ENCODE measurements around the gene SMTN. TPM values are rescaled to one million over a fixed set of nuclear protein-coding genes. Genes with fewer than 3 reads are reported as not detected.
A peak's percentile ranks its signal among the peaks of the same experiment; 100 is the strongest.

The SMTN gene
- total RNA-seq, 1 donor from 2014 or later, result 51.7 TPM

DNA sequence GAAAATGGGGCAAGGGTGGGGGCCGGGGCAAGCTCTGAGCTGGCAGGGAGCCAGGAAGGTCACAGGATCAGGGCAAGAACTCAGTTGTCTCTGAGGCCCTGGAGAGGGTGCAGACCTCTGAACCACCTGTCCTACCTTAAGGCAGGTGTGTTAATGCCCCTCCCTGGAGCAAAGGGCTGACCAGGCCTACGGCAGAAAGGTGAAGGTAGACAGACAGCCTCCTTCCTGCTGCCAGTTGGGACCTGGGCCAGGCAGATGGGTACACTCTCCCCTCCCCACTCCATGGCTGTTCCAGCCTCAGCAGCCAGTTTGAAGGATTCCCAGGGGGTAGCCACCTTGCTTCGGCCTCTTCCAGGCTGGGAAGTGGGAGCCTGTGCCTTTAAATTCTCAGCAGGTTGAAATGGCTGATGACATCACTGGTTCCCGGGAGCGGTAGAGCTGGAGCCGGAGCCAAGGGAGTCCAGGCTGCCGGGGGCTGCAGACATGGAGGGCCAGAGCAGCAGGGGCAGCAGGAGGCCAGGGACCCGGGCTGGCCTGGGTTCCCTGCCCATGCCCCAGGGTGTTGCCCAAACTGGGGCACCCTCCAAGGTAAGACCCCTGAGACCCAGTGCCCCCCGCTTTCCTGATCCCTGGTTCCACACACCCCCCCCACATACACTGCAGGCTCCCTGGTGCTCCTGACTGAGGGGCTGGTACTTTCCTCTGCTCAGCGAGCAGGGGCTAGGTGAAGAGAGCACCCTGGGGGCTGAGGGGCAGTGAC, 41.6 kb downstream of the SMTN start, which contains the start of gene INPP5J:
INPP5J (plus strand) TSS at position 435 of the 760 bp plus-strand sequence; CDS start at position 484, 49 bp downstream.
- TF ChIP-seq, protein P1, sequence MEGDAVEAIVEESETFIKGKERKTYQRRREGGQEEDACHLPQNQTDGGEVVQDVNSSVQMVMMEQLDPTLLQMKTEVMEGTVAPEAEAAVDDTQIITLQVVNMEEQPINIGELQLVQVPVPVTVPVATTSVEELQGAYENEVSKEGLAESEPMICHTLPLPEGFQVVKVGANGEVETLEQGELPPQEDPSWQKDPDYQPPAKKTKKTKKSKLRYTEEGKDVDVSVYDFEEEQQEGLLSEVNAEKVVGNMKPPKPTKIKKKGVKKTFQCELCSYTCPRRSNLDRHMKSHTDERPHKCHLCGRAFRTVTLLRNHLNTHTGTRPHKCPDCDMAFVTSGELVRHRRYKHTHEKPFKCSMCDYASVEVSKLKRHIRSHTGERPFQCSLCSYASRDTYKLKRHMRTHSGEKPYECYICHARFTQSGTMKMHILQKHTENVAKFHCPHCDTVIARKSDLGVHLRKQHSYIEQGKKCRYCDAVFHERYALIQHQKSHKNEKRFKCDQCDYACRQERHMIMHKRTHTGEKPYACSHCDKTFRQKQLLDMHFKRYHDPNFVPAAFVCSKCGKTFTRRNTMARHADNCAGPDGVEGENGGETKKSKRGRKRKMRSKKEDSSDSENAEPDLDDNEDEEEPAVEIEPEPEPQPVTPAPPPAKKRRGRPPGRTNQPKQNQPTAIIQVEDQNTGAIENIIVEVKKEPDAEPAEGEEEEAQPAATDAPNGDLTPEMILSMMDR (IDR thresholded peaks at IDR 0.05; ENCODE audit: insufficient read depth, low read length, poor library complexity, severe bottlenecking), result no peak
- no peak for DNase-seq (ENCODE audit: low read depth)
- H3K36me3 ChIP-seq (ENCODE audit: control insufficient read depth, insufficient read depth, low read length), result no peaks in the 10 kb centered on the region
- no peaks in the 10 kb centered on the region for H3K27me3 ChIP-seq (ENCODE audit: control insufficient read depth, insufficient read depth, low read length)
- peak within 1 kb of the TSS; percentile 53 for H3K4me3 ChIP-seq (ENCODE audit: low read depth, low read length)

DNA sequence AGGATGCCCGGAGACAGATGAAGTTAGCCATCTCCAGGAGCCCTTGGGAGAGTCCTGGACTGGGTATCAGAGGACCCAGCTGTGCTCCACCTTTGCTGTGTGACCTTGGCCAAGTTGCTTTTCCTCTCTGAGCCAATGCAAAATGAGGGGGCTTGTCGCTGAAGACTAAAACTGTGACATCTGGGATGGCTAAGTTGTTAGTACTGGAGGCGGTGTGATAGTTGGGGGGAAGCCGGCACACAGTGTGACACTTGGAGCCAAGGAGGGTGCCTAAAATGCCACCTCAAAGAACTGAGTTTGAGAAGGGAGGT, 42.1 kb downstream of the SMTN start:
- Histone ChIP-seq H3K27me3 (ENCODE audit: control insufficient read depth, insufficient read depth, low read length) (no peaks in the 10 kb centered on the region), H3K4me3 (ENCODE audit: low read depth, low read length) (peak overlapping the region; percentile 53), H3K36me3 (ENCODE audit: control insufficient read depth, insufficient read depth, low read length) (no peaks in the 10 kb centered on the region)
- TF ChIP-seq, protein P1 (IDR thresholded peaks at IDR 0.05; ENCODE audit: insufficient read depth, low read length, poor library complexity, severe bottlenecking), result no peak
- no peak for DNase-seq (ENCODE audit: low read depth)

DNA sequence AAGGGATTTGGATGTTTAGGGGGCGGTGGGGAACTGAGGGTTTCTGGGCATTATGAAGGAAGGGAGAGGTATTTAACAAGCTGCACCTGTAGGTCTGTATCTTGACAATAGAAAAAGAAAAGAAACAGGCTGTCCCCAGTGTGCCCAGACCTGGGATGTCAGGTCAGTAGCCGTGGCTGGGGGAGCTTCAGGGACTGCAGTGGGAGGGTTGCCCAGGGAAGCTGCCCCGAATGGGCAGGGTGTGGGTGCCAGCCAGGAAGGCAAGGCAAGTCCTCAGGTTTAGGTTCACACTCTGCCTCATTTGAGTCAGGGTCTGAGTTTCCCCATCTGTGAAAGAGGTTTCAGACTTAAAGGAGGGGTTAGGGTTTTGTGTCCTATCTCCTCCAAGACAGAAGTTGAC, 43.2 kb downstream of the SMTN start:
- TF ChIP-seq, protein P1 (IDR thresholded peaks at IDR 0.05; ENCODE audit: insufficient read depth, low read length, poor library complexity, severe bottlenecking), result no peak
- Histone ChIP-seq H3K36me3 (ENCODE audit: control insufficient read depth, insufficient read depth, low read length) (no peaks in the 10 kb centered on the region), H3K4me3 (ENCODE audit: low read depth, low read length) (no peak overlapping the region), H3K27me3 (ENCODE audit: control insufficient read depth, insufficient read depth, low read length) (no peaks in the 10 kb centered on the region)
- no peak for DNase-seq (ENCODE audit: low read depth)

DNA sequence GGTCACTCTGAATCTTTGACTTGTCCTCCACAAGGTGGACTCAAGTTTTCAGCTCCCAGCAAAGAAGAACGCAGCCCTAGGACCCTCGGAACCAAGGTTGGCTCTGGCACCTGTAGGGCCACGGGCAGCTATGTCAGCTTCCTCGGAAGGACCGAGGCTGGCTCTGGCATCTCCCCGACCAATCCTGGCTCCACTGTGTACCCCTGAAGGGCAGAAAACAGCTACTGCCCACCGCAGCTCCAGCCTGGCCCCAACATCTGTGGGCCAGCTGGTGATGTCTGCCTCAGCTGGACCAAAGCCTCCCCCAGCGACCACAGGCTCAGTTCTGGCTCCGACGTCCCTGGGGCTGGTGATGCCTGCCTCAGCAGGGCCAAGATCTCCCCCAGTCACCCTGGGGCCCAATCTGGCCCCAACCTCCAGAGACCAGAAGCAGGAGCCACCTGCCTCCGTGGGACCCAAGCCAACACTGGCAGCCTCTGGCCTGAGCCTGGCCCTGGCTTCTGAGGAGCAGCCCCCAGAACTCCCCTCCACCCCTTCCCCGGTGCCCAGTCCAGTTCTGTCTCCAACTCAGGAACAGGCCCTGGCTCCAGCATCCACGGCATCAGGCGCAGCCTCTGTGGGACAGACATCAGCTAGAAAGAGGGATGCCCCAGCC, 43.8 kb downstream of the SMTN start:
- no peaks in the 10 kb centered on the region for H3K27me3 ChIP-seq (ENCODE audit: control insufficient read depth, insufficient read depth, low read length)
- no peak overlapping the region for H3K4me3 ChIP-seq (ENCODE audit: low read depth, low read length)
- H3K36me3 ChIP-seq (ENCODE audit: control insufficient read depth, insufficient read depth, low read length), result no peaks in the 10 kb centered on the region
- DNase-seq (ENCODE audit: low read depth), result no peak
- TF ChIP-seq, protein P1 (IDR thresholded peaks at IDR 0.05; ENCODE audit: insufficient read depth, low read length, poor library complexity, severe bottlenecking), result no peak

DNA sequence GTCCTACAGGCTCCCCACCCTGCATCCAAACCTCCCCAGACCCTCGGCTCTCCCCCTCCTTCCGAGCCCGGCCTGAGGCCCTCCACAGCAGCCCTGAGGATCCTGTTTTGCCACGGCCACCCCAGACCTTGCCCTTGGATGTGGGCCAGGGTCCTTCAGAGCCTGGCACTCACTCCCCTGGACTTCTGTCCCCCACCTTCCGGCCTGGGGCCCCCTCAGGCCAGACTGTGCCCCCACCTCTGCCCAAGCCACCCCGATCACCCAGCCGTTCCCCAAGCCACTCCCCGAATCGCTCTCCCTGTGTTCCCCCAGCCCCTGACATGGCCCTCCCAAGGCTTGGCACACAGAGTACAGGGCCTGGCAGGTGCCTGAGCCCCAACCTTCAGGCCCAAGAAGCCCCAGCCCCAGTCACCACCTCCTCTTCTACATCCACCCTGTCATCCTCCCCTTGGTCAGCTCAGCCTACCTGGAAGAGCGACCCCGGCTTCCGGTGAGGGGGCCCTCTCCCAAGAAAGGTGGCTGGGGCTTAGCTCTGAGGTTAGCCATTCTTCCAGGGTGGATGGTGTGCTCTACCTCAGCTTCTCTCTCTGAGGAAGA, 44.5 kb downstream of the SMTN start:
- Histone ChIP-seq H3K4me3 (ENCODE audit: low read depth, low read length) (no peak overlapping the region), H3K27me3 (ENCODE audit: control insufficient read depth, insufficient read depth, low read length) (no peaks in the 10 kb centered on the region), H3K36me3 (ENCODE audit: control insufficient read depth, insufficient read depth, low read length) (no peaks in the 10 kb centered on the region)
- no peak for DNase-seq (ENCODE audit: low read depth)
- TF ChIP-seq, protein P1 (IDR thresholded peaks at IDR 0.05; ENCODE audit: insufficient read depth, low read length, poor library complexity, severe bottlenecking), result no peak
